VCaP (cell line): ENCODE results near the gene SPOUT1.
"Not testable (repeated sequence)": the region's sequence is repeated elsewhere in the genome, so short reads cannot be mapped to it uniquely, and the experiment has no call there.

Source experiments
- H3K27ac ChIP-seq: fragments of 450-650 bp; 2 replicates; pipeline ENCODE4 v1.5.1; 2017
- TF ChIP-seq, protein P1 (sequence below): fragments of 450-650 bp; conservative IDR thresholded peaks from 2 replicates; pipeline ENCODE4 v1.5.1; 2017; ENCODE audit warnings: mild to moderate bottlenecking, moderate library complexity

SPOUT1 gene

DNA sequence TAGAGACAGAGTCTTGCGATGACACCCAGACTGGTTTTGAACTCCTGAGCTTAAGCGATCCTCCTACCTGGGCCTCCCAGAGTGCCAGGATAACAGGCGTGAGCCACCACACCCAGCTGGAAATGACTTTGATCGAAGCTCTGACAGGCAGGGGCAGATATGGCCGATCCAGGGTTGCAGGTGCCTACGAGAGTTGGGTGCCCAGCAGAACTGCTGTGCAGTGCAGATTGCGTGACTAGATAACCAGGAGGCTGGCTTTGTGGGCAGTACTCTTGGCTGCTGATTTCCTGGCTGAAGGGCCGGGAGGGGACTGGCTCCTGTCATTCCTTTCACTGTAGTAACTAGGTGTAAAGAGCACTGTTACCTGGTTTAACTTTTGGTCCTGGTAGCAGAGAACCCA is 30.7 kb downstream of the SPOUT1 start:
- no peak overlapping the region for H3K27ac ChIP-seq

DNA sequence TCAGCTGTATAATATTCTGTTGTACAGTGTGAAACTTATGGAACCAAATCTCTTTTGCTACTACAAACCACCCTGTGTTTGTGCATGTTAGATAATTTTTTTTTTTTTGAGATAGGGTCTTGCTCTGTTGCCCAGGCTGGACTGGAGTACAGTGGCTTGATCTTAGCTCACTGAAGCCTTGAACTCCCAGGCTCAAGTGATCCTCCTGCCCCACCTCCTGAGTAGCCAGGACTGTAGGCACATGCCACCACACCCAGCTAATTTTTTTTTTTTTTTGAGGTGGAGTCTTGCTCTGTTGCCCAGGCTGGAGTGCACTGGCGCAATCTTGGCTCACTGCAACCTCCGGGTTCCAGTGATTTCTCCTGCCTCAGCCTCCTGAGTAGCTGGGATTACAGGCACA is 34.6 kb downstream of the SPOUT1 start:
- H3K27ac ChIP-seq = not testable (repeated sequence)

More for the DNA sequence above, 30.7 kb downstream of the SPOUT1 start:
- TF ChIP-seq, protein P1, sequence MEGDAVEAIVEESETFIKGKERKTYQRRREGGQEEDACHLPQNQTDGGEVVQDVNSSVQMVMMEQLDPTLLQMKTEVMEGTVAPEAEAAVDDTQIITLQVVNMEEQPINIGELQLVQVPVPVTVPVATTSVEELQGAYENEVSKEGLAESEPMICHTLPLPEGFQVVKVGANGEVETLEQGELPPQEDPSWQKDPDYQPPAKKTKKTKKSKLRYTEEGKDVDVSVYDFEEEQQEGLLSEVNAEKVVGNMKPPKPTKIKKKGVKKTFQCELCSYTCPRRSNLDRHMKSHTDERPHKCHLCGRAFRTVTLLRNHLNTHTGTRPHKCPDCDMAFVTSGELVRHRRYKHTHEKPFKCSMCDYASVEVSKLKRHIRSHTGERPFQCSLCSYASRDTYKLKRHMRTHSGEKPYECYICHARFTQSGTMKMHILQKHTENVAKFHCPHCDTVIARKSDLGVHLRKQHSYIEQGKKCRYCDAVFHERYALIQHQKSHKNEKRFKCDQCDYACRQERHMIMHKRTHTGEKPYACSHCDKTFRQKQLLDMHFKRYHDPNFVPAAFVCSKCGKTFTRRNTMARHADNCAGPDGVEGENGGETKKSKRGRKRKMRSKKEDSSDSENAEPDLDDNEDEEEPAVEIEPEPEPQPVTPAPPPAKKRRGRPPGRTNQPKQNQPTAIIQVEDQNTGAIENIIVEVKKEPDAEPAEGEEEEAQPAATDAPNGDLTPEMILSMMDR = no peak

DNA sequence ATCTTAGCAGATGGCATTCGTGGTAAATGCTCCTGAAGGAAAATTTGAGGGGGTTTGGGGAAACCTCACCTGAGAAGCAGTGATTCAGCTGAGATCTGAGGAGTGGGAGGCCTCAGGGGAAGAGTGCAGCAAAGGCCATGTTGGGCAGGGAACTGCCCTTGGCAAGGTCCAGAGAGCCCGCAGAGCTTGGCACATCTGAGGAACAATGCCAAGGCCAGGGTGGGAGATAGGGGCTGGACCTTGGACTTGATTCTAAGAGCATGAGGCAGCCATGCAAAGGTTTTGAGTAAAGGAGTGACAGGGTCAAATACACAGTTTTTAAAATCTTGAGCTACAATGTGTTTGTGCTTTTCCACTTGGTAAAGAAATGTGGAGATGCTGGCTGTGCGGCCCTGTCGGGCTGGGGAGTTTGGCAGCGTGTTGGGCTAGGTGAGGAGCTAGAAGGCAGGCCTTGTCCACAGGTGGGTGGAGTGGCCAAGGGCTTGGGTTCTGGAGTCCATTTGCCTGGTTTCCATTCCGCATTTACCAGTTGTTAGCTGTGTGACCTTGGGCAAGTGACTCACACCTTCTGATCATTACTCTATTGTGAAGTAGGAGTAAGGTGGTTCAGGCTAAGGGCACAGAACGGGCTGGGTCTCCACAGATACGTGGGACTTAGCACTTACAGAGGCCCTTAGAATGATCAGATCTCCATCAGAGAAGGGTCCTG is 36.5 kb downstream of the SPOUT1 start:
- H3K27ac ChIP-seq = no peak overlapping the region
- TF ChIP-seq, protein P1 = no peak

DNA sequence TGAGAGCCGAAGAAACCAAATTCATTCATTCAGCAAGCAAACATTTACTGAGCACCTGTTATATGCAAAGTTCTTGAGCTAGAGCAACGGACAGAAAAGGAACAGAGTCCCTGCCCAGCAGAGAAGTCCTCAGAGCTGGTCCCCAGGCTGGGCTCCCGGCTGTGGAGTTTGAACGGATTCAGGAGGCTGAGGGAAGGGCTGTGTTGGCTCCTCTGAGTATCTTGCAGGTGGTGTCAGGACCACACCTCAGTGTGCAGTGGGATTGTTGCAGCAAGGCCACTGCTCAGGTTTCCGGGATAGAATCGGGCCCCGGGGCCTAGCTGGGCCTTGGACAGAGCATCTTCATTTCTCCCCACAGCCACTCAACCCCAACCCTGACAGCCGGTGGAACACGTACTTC is 37.5 kb downstream of the SPOUT1 start:
- no peak overlapping the region for H3K27ac ChIP-seq
- TF ChIP-seq, protein P1 = no peak

DNA sequence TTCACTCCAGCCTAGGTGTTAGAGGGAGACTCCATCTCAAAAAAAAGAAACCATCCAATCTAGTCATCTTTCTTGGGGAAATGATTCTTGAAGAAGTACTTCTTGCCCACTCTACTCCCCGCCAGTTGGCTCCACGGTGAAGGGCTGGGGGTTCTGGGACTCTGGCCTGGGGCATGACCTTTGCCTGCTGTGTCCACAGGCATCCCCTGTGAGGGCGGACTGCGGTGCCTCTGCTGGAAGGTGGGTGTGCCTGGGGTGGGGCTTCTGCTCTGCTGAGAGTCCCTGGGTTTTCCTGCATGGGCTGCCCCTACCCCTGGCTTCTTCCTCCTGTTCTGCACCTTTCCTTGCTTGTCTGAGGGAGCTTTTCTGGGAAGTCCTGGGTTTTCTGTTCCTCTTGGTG is 39.1 kb downstream of the SPOUT1 start:
- TF ChIP-seq, protein P1 = no peak
- no peak overlapping the region for H3K27ac ChIP-seq

DNA sequence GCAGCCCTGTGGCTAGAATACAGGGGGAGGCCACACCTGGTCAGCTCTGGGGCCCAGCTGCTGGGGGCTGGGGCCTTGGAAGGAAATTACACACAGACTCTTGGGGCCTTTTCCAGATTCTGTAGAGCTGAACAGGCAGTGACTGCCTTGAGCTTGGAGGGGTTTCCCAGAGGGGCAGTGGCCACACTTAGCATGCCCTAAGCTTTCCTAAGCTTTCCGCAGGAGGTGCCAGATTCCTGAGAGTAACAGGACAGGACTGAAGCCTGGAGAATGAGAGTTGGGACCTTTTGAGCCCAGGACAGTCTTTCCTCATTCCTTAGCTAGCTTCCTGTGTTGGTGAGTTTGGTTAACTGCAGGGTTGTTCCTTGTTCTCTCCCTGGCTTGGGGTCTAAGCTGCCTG is 41.1 kb downstream of the SPOUT1 start:
- TF ChIP-seq, protein P1 = no peak
- H3K27ac ChIP-seq = peak overlapping the region; percentile 83

DNA sequence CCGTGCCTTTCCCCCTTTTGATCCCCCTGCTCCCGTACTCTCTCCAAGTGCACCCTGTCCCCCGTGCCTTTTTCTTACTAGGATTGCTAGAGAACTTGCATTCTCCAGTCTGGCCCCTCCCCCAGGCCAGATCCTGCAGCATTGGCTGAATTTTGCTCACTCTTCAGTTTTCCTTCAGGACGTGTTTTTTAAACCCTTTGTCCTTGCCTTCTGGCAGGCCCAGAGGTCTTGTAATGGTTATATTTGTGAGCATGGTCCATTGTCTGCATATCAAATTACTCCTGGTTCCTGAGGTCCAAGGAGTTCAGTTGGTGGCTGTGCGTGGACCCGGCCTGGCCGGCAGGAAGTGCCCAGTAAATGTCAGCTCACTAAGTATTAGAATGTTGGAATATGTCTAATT is 41.9 kb downstream of the SPOUT1 start:
- H3K27ac ChIP-seq = peak overlapping the region; percentile 83
- TF ChIP-seq, protein P1 = no peak
